DND-41 (cell line): Measurements from ENCODE around the gene CDC14A.

Experiments used
- ATAC-seq: fragments of 200-7000 bp; cut with Tn5 transposase; 3 replicates; pipeline ENCODE4 v1.9.1; 2021; ENCODE audit warnings: low read depth; ENCODE audit not compliant: insufficient read depth
- DNase-seq: peaks from one replicate; pipeline ENCODE4 v3.0.0-alpha.2; 2020
- H2AFZ ChIP-seq: 2 replicates; pipeline ENCODE4 v1.6.0; 2012; ENCODE audit warnings: low read depth, low read length
- H3K27ac ChIP-seq: 2 replicates; pipeline ENCODE4 v1.5.1; 2012; ENCODE audit warnings: low read length, inconsistent platforms
- H3K27me3 ChIP-seq: fragments of 200-600 bp; sonication (generic); 2 replicates; pipeline ENCODE4 v1.6.0; 2012; ENCODE audit warnings: low read length, mild to moderate bottlenecking, inconsistent platforms; ENCODE audit not compliant: insufficient read depth, poor library complexity
- H3K36me3 ChIP-seq: 2 replicates; pipeline ENCODE4 v1.5.1; 2012; ENCODE audit warnings: low read length, inconsistent platforms; ENCODE audit not compliant: insufficient read depth
- H3K4me1 ChIP-seq: 2 replicates; pipeline ENCODE4 v1.5.1; 2012; ENCODE audit warnings: mild to moderate bottlenecking, low read length; ENCODE audit not compliant: insufficient read depth
- H3K4me2 ChIP-seq: 2 replicates; pipeline ENCODE4 v1.6.0; 2012; ENCODE audit warnings: mild to moderate bottlenecking, moderate library complexity, low read length, inconsistent platforms; ENCODE audit not compliant: insufficient read depth
- H3K4me3 ChIP-seq, 2 experiments: fragments of 200-600 bp in 1 of 2; shearing (Covaris generic) in 1 of 2; 2 replicates each; pipeline ENCODE4 v1.5.1; 2012 to 2016; ENCODE audit warnings: inconsistent platforms in 2 of 2, low read length in 2 of 2, mild to moderate bottlenecking in 2 of 2, low read depth in 1 of 2, moderate library complexity in 1 of 2
- H3K79me2 ChIP-seq: 2 replicates; pipeline ENCODE4 v1.6.0; 2012; ENCODE audit warnings: low read length, inconsistent platforms; ENCODE audit not compliant: insufficient read depth
- H3K9ac ChIP-seq: 2 replicates; pipeline ENCODE4 v1.6.0; 2012; ENCODE audit warnings: low read depth, mild to moderate bottlenecking, inconsistent platforms, low read length, moderate library complexity
- H3K9me3 ChIP-seq: 2 replicates; pipeline ENCODE4 v1.5.1; 2012; ENCODE audit warnings: low read length, moderate library complexity, mild to moderate bottlenecking, inconsistent platforms; ENCODE audit not compliant: insufficient read depth, severe bottlenecking
- H4K20me1 ChIP-seq: 2 replicates; pipeline ENCODE4 v1.6.0; 2012; ENCODE audit warnings: low read length; ENCODE audit not compliant: insufficient read depth
- EZH2 ChIP-seq: IDR thresholded peaks from 3 replicates; pipeline ENCODE4 v1.6.1; 2012; ENCODE audit warnings: borderline replicate concordance, low read depth, mild to moderate bottlenecking, moderate library complexity, low read length, inconsistent platforms; ENCODE audit not compliant: severe bottlenecking
- TF ChIP-seq, protein P1 (sequence below): IDR thresholded peaks from 2 replicates; pipeline ENCODE4 v1.5.1; 2012; ENCODE audit warnings: borderline replicate concordance, low read length, moderate library complexity, mild to moderate bottlenecking; ENCODE audit not compliant: poor library complexity, severe bottlenecking; ENCODE audit errors: extremely low read depth

CDC14A gene

DNA sequence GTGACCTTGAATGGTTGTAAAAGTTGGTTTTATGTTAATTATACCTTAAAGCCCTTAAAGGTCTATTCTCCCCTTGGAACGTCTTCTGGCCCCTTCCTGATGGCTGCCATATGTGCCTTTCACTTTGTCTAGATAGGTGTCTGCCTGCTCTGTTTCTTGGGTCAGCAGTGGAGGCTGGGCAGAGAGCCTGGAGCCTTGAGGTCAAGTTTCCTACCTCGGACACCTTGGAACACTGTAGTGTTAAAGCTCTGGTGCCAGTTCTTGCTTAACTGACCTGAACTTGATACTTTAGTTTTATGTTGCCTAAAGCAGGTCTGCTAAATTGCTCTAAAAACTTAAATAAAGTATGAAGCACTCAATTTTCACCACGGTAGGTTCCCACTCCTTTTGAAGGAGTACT, 86.5 kb downstream of the CDC14A start:
- H4K20me1 ChIP-seq = no peaks in the 10 kb centered on the region
- no peaks in the 10 kb centered on the region for H3K36me3 ChIP-seq
- H3K27me3 ChIP-seq = no peaks in the 10 kb centered on the region
- no peaks in the 10 kb centered on the region for H3K9me3 ChIP-seq
- H3K4me2 ChIP-seq = no peak overlapping the region
- no peak overlapping the region for H2AFZ ChIP-seq
- DNase-seq (no peak), ATAC-seq (no peak)
- TF ChIP-seq EZH2 = no peak
- TF ChIP-seq, protein P1, sequence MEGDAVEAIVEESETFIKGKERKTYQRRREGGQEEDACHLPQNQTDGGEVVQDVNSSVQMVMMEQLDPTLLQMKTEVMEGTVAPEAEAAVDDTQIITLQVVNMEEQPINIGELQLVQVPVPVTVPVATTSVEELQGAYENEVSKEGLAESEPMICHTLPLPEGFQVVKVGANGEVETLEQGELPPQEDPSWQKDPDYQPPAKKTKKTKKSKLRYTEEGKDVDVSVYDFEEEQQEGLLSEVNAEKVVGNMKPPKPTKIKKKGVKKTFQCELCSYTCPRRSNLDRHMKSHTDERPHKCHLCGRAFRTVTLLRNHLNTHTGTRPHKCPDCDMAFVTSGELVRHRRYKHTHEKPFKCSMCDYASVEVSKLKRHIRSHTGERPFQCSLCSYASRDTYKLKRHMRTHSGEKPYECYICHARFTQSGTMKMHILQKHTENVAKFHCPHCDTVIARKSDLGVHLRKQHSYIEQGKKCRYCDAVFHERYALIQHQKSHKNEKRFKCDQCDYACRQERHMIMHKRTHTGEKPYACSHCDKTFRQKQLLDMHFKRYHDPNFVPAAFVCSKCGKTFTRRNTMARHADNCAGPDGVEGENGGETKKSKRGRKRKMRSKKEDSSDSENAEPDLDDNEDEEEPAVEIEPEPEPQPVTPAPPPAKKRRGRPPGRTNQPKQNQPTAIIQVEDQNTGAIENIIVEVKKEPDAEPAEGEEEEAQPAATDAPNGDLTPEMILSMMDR = no peak
- peaks cover 25% of the 10 kb centered on the region for H3K4me1 ChIP-seq
- no peak overlapping the region for H3K9ac ChIP-seq
- H3K79me2 ChIP-seq = no peaks in the 10 kb centered on the region
- no peak overlapping the region for H3K4me3 ChIP-seq
- H3K27ac ChIP-seq = peak overlapping the region; percentile 75

DNA sequence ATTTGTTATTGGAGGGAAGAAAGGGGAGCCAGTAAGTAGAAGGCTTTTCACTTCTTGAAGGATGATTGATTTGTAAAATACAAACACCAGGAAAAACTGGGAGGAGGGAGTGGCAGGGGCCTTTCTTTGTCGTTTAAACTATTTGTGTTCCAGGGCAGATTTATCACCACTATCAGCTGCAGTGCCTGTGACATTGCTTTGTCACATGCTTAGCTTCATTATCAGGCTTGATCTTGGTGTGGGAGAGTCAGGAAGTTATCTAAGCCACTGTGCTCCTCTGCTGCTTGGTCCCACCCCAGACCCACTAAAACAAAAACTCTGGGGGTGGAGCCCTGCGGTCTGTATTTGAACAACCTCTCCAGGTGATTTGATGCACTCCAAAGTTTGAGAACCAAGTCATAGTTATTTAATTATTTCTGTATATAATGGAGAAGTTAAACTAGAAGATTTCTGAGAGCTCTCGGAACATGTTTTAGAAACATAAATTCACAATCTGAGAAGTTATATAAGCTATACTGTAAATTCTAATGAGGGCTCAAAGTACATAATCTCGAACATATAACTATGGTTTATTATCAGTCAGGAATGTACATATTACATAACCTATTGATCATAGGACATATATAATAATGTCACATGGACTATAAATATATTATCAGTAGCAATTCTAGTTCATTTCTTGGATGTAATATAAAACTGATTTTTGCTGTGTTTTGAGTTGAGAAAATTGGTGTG, 87.9 kb downstream of the CDC14A start:
- ATAC-seq (peak; percentile 100), DNase-seq (peak; percentile 79)
- Histone ChIP-seq H3K9me3 (no peaks in the 10 kb centered on the region), H3K27ac (peak overlapping the region; percentile 75), H3K36me3 (no peaks in the 10 kb centered on the region), H4K20me1 (no peaks in the 10 kb centered on the region), H3K4me3 (no peak overlapping the region), H3K27me3 (no peaks in the 10 kb centered on the region), H3K9ac (peak overlapping the region; percentile 19; the same call in 1 of the 2 replicates), H3K4me1 (peaks cover 25% of the 10 kb centered on the region), H3K79me2 (no peaks in the 10 kb centered on the region), H3K4me2 (peak overlapping the region; percentile 43), H2AFZ (peak overlapping the region; percentile 33)
- no peak for TF ChIP-seq EZH2
- TF ChIP-seq, protein P1 = no peak

DNA sequence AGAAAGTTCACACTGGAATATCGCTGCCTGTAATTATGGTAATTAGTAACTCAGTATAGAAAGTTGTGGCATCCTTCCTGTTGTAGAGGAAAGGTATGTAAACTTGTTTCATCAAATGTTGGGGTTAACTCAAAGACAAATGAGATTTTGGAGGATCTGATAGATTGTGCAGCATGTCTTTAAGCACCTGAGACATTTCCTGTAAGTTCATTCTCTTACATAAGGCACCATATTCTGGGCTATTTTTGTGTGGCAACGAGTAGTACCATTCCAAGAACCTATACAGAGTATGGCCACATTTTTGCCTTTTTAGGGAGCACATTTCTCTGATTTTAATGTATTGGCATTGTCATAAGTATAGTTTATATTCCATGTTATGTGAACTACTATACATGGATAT, 88.8 kb downstream of the CDC14A start:
- no peak overlapping the region for H2AFZ ChIP-seq
- no peaks in the 10 kb centered on the region for H3K79me2 ChIP-seq
- H3K4me3 ChIP-seq = no peak overlapping the region
- no peak overlapping the region for H3K4me2 ChIP-seq
- no peak overlapping the region for H3K27ac ChIP-seq
- H3K36me3 ChIP-seq = no peaks in the 10 kb centered on the region
- H3K9me3 ChIP-seq = no peaks in the 10 kb centered on the region
- H3K27me3 ChIP-seq = no peaks in the 10 kb centered on the region
- no peak for TF ChIP-seq EZH2
- TF ChIP-seq, protein P1 = no peak
- H3K9ac ChIP-seq = no peak overlapping the region
- H3K4me1 ChIP-seq = peaks cover 25% of the 10 kb centered on the region
- no peak for DNase-seq
- H4K20me1 ChIP-seq = no peaks in the 10 kb centered on the region
- no peak for ATAC-seq
